SH-SY5Y (cell line): ENCODE data around the gene ELMOD3.

Experiments used
- GATA2 ChIP-seq: IDR thresholded peaks from 2 replicates; pipeline ENCODE4 v1.6.1; 2011; ENCODE audit warnings: mild to moderate bottlenecking, low read depth, low read length
- GATA3 ChIP-seq: IDR thresholded peaks from 2 replicates; pipeline ENCODE4 v1.6.1; 2011; ENCODE audit warnings: low read depth, mild to moderate bottlenecking, low read length, moderate library complexity

DNA sequence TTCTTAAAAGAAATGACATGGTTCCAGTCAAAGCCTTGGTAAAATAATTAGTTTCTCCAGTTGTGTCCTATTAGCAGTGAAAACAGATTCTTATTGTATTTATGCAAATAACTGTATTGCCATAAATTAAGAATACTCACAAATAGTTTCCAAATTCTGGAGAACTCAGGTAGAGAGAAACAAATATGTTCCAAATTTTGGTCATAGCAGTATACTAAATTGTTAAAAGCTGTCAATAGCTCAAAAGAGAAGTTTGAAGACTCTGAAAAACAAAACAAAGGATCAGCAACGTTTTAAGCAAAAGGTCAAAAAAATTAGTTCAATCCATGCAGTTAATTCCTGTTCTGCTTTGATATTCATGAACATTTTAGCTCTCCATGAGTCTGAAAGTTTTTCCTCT lies 25.5 kb downstream of the ELMOD3 start:
- no peak for TF ChIP-seq GATA2
- no peak for TF ChIP-seq GATA3
